RWPE2 (cell line): Measurements from ENCODE around the gene SLC22A31.
A peak's percentile ranks its signal among the peaks of the same experiment; 100 is the strongest.
"Not testable (repeated sequence)": the region's sequence is repeated elsewhere in the genome, so short reads cannot be mapped to it uniquely, and the experiment has no call there.

Source experiments
- ATAC-seq: fragments of 200-7000 bp; cut with Tn5 transposase; 3 replicates; pipeline ENCODE4 v1.9.1; 2021; ENCODE audit warnings: low read depth
- DNase-seq: peaks from one replicate; pipeline ENCODE4 v3.0.0-alpha.2; 2020; ENCODE audit warnings: low spot score
- H3K27ac ChIP-seq: fragments of 450-650 bp; 2 replicates; pipeline ENCODE4 v1.5.1; 2017; ENCODE audit warnings: mild to moderate bottlenecking; ENCODE audit not compliant: poor library complexity, severe bottlenecking
- H3K27me3 ChIP-seq: fragments of 250-450 bp; sonication (Bioruptor Pico); 2 replicates; pipeline ENCODE4 v1.5.1; 2021; ENCODE audit warnings: mild to moderate bottlenecking, moderate library complexity; ENCODE audit not compliant: insufficient read depth, poor library complexity, severe bottlenecking
- H3K36me3 ChIP-seq: fragments of 250-450 bp; sonication (Bioruptor Pico); 2 replicates; pipeline ENCODE4 v1.5.1; 2020; ENCODE audit warnings: low read depth, mild to moderate bottlenecking, moderate library complexity
- H3K4me1 ChIP-seq: fragments of 250-450 bp; sonication (Bioruptor Pico); 2 replicates; pipeline ENCODE4 v1.5.1; 2021; ENCODE audit warnings: mild to moderate bottlenecking, moderate library complexity; ENCODE audit not compliant: insufficient read depth, poor library complexity, severe bottlenecking
- H3K4me3 ChIP-seq: fragments of 250-450 bp; sonication (Bioruptor Pico); 2 replicates; pipeline ENCODE4 v1.5.1; 2021; ENCODE audit warnings: mild to moderate bottlenecking, moderate library complexity; ENCODE audit not compliant: severe bottlenecking
- H3K9me3 ChIP-seq: fragments of 250-450 bp; sonication (Bioruptor Pico); 2 replicates; pipeline ENCODE4 v1.5.1; 2021; ENCODE audit warnings: mild to moderate bottlenecking, moderate library complexity; ENCODE audit not compliant: severe bottlenecking
- TF ChIP-seq, protein P1 (sequence below): fragments of 450-650 bp; IDR thresholded peaks from one replicate; pipeline ENCODE4 v1.5.1; 2017; ENCODE audit warnings: mild to moderate bottlenecking, moderate library complexity; ENCODE audit not compliant: poor library complexity, severe bottlenecking

The SLC22A31 gene

DNA sequence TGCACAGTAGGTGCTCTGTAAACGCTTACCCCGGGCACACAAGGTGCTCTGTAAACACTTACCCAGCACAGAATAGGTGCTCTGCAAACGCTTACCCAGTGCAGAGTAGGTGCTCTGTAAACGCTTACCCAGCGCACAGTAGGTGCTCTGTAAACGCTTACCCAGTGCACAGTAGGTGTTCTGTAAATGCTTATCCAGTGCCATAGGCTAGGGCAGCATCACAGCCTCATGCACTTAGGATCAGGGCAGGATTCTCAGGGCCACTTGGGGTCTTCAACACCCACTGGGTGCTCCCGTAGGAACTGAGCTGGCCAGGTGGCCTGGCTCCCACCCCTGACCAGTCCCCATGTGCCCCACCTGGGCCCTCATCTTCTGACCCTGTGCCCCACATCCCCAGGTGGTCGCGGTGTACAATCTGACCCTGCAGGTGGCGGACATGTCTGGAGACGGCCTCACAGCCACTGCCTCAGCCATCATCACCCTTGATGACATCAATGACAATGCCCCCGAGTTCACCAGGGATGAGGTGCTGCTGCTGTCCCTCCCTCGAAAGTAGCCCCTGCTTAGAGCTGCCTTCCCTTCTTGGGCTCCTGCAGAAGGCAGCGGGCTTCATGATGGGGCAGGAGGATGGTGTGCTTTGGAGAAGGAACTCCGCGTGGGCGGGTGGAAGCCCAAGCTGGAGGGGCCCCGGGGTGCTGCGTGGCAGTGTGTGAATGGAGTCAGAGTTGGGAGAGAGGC lies 13.1 kb downstream of the SLC22A31 start:
- DNase-seq, result peak; percentile 63

GRCh38 chr16:89186593-89187031 lies 13.7 kb downstream of the SLC22A31 start:
- not testable (repeated sequence) for DNase-seq, ATAC-seq, H3K4me3 ChIP-seq, H3K36me3 ChIP-seq, H3K9me3 ChIP-seq, H3K27ac ChIP-seq, H3K27me3 ChIP-seq, H3K4me1 ChIP-seq

More for the DNA sequence above, 13.1 kb downstream of the SLC22A31 start:
- H3K27ac ChIP-seq, result no peak overlapping the region
- H3K27me3 ChIP-seq, result no peaks in the 10 kb centered on the region
- no peaks in the 10 kb centered on the region for H3K36me3 ChIP-seq
- no peaks in the 10 kb centered on the region for H3K4me1 ChIP-seq
- TF ChIP-seq, protein P1, sequence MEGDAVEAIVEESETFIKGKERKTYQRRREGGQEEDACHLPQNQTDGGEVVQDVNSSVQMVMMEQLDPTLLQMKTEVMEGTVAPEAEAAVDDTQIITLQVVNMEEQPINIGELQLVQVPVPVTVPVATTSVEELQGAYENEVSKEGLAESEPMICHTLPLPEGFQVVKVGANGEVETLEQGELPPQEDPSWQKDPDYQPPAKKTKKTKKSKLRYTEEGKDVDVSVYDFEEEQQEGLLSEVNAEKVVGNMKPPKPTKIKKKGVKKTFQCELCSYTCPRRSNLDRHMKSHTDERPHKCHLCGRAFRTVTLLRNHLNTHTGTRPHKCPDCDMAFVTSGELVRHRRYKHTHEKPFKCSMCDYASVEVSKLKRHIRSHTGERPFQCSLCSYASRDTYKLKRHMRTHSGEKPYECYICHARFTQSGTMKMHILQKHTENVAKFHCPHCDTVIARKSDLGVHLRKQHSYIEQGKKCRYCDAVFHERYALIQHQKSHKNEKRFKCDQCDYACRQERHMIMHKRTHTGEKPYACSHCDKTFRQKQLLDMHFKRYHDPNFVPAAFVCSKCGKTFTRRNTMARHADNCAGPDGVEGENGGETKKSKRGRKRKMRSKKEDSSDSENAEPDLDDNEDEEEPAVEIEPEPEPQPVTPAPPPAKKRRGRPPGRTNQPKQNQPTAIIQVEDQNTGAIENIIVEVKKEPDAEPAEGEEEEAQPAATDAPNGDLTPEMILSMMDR, result no peak
- ATAC-seq, result peak; percentile 13
- no peak overlapping the region for H3K4me3 ChIP-seq
- no peaks in the 10 kb centered on the region for H3K9me3 ChIP-seq

- not testable (repeated sequence) for H3K36me3 ChIP-seq, H3K27ac ChIP-seq, DNase-seq, ATAC-seq, H3K4me3 ChIP-seq, H3K9me3 ChIP-seq, H3K27me3 ChIP-seq, H3K4me1 ChIP-seq
These were observed 14.3 kb downstream of the SLC22A31 start for GRCh38 chr16:89185887-89186592.

DNA sequence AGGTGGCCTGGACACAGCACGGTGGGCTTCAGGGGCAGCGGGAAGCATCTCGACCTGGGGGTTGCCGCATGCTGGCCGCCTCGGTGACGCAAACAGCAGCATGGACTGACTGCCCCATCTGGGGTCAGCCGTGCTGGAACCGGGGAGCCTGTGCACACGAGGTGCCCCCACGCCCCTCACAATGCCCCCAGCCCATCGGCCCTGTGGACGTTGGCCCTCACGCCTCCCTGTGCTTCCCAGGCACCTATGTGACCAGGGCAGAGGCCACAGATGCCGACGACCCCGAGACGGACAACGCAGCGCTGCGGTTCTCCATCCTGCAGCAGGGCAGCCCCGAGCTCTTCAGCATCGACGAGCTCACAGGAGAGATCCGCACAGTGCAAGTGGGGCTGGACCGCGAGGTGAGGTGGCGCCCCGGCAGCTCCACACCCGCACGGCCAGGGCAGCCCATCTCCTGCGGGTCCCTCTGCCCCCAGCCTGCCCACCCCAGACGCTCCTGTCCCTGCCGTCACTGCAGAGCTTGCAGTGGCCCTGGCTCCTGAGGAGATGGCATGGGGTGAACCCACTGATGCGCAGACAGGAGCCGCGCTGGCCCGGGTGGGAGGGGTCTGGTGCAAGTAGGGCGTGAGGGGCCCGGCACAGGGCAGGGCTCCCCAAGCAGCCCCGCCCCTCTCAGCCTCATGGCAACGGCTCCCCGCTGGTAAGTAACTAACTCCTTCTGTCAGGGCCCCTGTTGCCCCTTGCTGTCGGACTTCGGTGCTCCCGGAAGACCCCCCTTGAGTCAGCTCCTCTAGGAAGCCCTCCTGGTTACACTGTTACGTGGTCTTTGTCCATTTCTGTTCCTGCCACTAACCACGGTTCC lies 15.2 kb downstream of the SLC22A31 start:
- Histone ChIP-seq H3K9me3 (no peaks in the 10 kb centered on the region), H3K27me3 (no peaks in the 10 kb centered on the region), H3K36me3 (no peaks in the 10 kb centered on the region), H3K4me1 (no peaks in the 10 kb centered on the region), H3K4me3 (no peak overlapping the region), H3K27ac (no peak overlapping the region)
- ATAC-seq, result peak; percentile 53
- TF ChIP-seq, protein P1, result no peak
- no peak for DNase-seq

DNA sequence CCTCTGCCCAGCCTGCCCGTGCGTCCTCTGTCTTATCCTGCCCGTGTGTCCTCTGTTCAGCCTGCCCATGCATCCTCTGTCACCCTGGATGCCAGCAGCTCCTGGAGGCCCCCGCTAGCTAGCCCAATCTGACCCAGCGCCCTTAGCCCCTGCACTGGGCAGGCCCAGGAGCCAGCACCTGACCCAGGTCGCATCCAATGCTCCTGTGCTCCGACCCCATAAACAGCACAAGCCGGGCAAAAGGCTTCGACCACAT lies 15.7 kb downstream of the SLC22A31 start:
- Histone ChIP-seq H3K9me3 (no peaks in the 10 kb centered on the region), H3K4me3 (no peak overlapping the region), H3K4me1 (no peaks in the 10 kb centered on the region), H3K27ac (no peak overlapping the region), H3K27me3 (no peaks in the 10 kb centered on the region), H3K36me3 (no peaks in the 10 kb centered on the region)
- TF ChIP-seq, protein P1, result no peak
- ATAC-seq (no peak), DNase-seq (no peak)
